GM23338 (cell line): ENCODE results near the gene NEK4. TPM values are rescaled to one million over a fixed set of nuclear protein-coding genes. Genes with fewer than 3 reads are reported as not detected.

Experiments used
- ATAC-seq: fragments of 200-7000 bp; cut with Tn5 transposase; 3 replicates; pipeline ENCODE4 v1.9.1; 2020
- DNase-seq: peaks from one replicate; pipeline ENCODE4 v3.0.0-alpha.2; 2015; ENCODE audit warnings: low spot score
- H2AFZ ChIP-seq: fragments of 200-600 bp; sonication (generic); 2 replicates; pipeline ENCODE4 v1.8.0; 2016; ENCODE audit warnings: antibody characterized with exemption, mild to moderate bottlenecking, moderate library complexity
- H3F3A ChIP-seq: fragments of 200-600 bp; sonication (generic); replicated peaks from 2 replicates; pipeline ENCODE4 v1.8.0; 2017; ENCODE audit warnings: antibody characterized with exemption, mixed run types, low read depth
- H3K27ac ChIP-seq: fragments of 200-600 bp; sonication (generic); 2 replicates; pipeline ENCODE4 v1.6.1; 2016; ENCODE audit warnings: low read depth
- H3K27me3 ChIP-seq: fragments of 200-600 bp; sonication (generic); 2 replicates; pipeline ENCODE4 v1.8.0; 2016; ENCODE audit warnings: mild to moderate bottlenecking, mixed run types, moderate library complexity; ENCODE audit not compliant: insufficient read depth
- H3K36me3 ChIP-seq: fragments of 200-600 bp; sonication (generic); 2 replicates; pipeline ENCODE4 v1.8.0; 2016; ENCODE audit warnings: mild to moderate bottlenecking; ENCODE audit not compliant: insufficient read depth
- H3K4me1 ChIP-seq: fragments of 200-600 bp; sonication (generic); 2 replicates; pipeline ENCODE4 v1.8.0; 2016; ENCODE audit warnings: mild to moderate bottlenecking, moderate library complexity; ENCODE audit not compliant: insufficient read depth
- H3K4me2 ChIP-seq: fragments of 200-600 bp; sonication (generic); 2 replicates; pipeline ENCODE4 v1.7.1; 2017; ENCODE audit warnings: mixed run types
- H3K4me3 ChIP-seq: fragments of 200-600 bp; sonication (generic); 2 replicates; pipeline ENCODE4 v1.6.1; 2016; ENCODE audit warnings: mixed run types
- H3K79me2 ChIP-seq: fragments of 200-600 bp; sonication (generic); replicated peaks from 2 replicates; pipeline ENCODE4 v1.8.0; 2017; ENCODE audit warnings: mild to moderate bottlenecking; ENCODE audit not compliant: insufficient read depth
- H3K9me2 ChIP-seq: fragments of 200-600 bp; sonication (generic); 2 replicates; pipeline ENCODE4 v1.8.0; 2017; ENCODE audit not compliant: insufficient read depth
- H4K20me1 ChIP-seq: fragments of 200-600 bp; sonication (generic); replicated peaks from 2 replicates; pipeline ENCODE4 v1.8.0; 2017; ENCODE audit warnings: mild to moderate bottlenecking; ENCODE audit not compliant: insufficient read depth
- H3K27ac Mint-ChIP-seq: 2 replicates; pipeline ENCODE4 v1.8.0; 2020; ENCODE audit warnings: inconsistent platforms, mild to moderate bottlenecking, moderate library complexity, mixed read lengths
- H3K27me3 Mint-ChIP-seq: 3 replicates; pipeline ENCODE4 v1.8.0; 2022; ENCODE audit warnings: low read depth, mild to moderate bottlenecking, moderate library complexity, mixed read lengths, inconsistent platforms; ENCODE audit not compliant: insufficient read depth, poor library complexity
- H3K36me3 Mint-ChIP-seq: 3 replicates; pipeline ENCODE4 v1.8.0; 2021; ENCODE audit warnings: low read depth, mild to moderate bottlenecking, inconsistent platforms, moderate library complexity, mixed read lengths
- H3K4me1 Mint-ChIP-seq: 3 replicates; pipeline ENCODE4 v1.8.0; 2020; ENCODE audit warnings: mild to moderate bottlenecking, inconsistent platforms, mixed read lengths
- H3K4me3 Mint-ChIP-seq: 3 replicates; pipeline ENCODE4 v1.8.0; 2021; ENCODE audit warnings: moderate library complexity, mild to moderate bottlenecking, inconsistent platforms, mixed read lengths
- H3K9me3 Mint-ChIP-seq: 3 replicates; pipeline ENCODE4 v1.8.0; 2020; ENCODE audit warnings: moderate library complexity, mild to moderate bottlenecking, inconsistent platforms, mixed read lengths
- CREB1 ChIP-seq: fragments of 250-450 bp; sonication (Bioruptor Pico); IDR thresholded peaks from 2 replicates; pipeline ENCODE4 v1.5.0; 2020; ENCODE audit warnings: low read depth, mild to moderate bottlenecking, moderate library complexity
- EZH2 ChIP-seq: fragments of 200-600 bp; sonication (generic); IDR thresholded peaks from one replicate; pipeline ENCODE4 v1.8.0; 2017; ENCODE audit warnings: antibody characterized with exemption, mild to moderate bottlenecking, low read depth; ENCODE audit not compliant: unreplicated experiment
- EZH2phosphoT487 ChIP-seq: fragments of 200-600 bp; sonication (generic); IDR thresholded peaks from one replicate; pipeline ENCODE4 v1.8.1; 2018; ENCODE audit warnings: antibody characterized with exemption; ENCODE audit not compliant: unreplicated experiment
- JUNB ChIP-seq: IDR thresholded peaks from one replicate; pipeline ENCODE4 v1.6.1; 2016; ENCODE audit warnings: antibody characterized with exemption; ENCODE audit not compliant: unreplicated experiment
- NANOG ChIP-seq: IDR thresholded peaks from 2 replicates; pipeline ENCODE4 v1.6.1; 2016; ENCODE audit warnings: antibody characterized with exemption, borderline replicate concordance
- POLR2AphosphoS5 ChIP-seq: IDR thresholded peaks from 2 replicates; pipeline ENCODE4 v1.6.1; 2016; ENCODE audit warnings: antibody characterized with exemption, low read depth
- REST ChIP-seq: IDR thresholded peaks from one replicate; pipeline ENCODE4 v1.6.1; 2018; ENCODE audit warnings: antibody characterized with exemption; ENCODE audit not compliant: unreplicated experiment
- STAT1 ChIP-seq: IDR thresholded peaks from one replicate; pipeline ENCODE4 v1.6.1; 2016; ENCODE audit warnings: antibody characterized with exemption; ENCODE audit not compliant: unreplicated experiment
- ZNF114 ChIP-seq: fragments of 250-450 bp; sonication (Bioruptor Pico); IDR thresholded peaks from 2 replicates; pipeline ENCODE4 v1.5.0; 2020; ENCODE audit warnings: mild to moderate bottlenecking, moderate library complexity
- polyA plus RNA-seq: library from polyadenylated mRNA; unstranded; fragments of >200 nt; fragmentation: Nextera tagmentation; extraction: Ambion mirVana; gene quantifications from 2 replicates; pipeline ENCODE4 v1.2.1, GENCODE V29; 2016
- total RNA-seq: library from RNA; depleted of rRNA; stranded (reverse); fragments of >200 nt; shearing (Covaris generic); gene quantifications from 2 replicates; pipeline ENCODE4 v1.2.3, GENCODE V29; 2014
- TF ChIP-seq, protein P1 (sequence below): fragments of 250-450 bp; sonication (Bioruptor Pico); IDR thresholded peaks from 2 replicates; pipeline ENCODE4 v1.5.0; 2020; ENCODE audit warnings: mild to moderate bottlenecking, moderate library complexity

The NEK4 gene
- total and polyA plus RNA-seq, 2 experiments from 2014 or later, result 8.6 to 42.7 TPM

DNA sequence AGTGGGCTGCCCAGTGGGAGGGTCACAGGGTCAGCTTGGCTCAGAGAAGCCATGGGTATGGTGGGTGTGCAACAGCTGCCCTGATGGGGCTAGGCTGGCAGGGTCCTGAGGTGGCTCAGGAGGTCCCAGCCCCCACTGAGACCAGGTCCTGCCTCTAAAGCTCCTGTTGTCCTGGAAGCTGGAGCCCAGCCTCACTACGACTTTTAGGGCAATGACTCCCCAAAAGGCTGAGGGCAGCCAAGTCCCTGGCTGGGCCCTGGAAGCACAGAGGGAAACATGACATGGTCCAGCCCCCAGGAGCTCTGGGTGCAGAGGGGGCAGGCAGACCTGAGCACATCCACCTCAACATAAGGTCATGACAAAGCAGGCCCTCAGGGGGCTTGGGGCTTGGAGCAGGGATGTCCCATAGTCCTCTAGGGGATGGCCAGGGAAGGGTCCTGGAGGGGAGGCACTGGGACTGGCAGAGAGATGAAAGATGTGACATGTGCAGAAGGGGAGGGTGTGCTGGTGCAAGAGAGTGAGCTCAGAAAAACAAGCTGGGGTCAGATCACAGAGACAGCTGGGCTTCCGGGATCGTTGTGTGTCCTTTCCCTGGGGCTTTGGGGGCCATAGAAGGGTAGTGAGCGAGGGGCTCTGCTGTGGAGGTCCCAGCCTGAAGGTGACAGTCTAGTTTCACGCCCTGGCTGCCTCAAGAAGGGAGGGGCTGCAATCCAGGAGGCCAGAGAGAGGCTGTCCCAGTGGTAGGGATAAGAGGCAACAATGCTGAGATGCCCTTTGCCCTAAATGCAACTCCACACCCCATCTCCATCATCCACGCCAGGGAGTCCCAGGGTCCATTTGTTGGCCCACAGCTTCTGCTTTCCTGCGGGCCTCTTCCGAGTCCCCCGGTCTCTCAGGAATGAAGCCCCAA is 23.2 kb upstream of the NEK4 start:
- Mint-ChIP-seq H3K9me3 (no peaks in the 10 kb centered on the region), H3K27ac (no peak overlapping the region), H3K27me3 (peaks cover 17% of the 10 kb centered on the region), H3K4me1 (no peaks in the 10 kb centered on the region; the same call in 2 of the 3 replicates), H3K36me3 (no peaks in the 10 kb centered on the region; the same call in 2 of the 3 replicates), H3K4me3 (no peak overlapping the region)
- no peaks in the 10 kb centered on the region for H3K4me1 ChIP-seq
- TF ChIP-seq, protein P1, sequence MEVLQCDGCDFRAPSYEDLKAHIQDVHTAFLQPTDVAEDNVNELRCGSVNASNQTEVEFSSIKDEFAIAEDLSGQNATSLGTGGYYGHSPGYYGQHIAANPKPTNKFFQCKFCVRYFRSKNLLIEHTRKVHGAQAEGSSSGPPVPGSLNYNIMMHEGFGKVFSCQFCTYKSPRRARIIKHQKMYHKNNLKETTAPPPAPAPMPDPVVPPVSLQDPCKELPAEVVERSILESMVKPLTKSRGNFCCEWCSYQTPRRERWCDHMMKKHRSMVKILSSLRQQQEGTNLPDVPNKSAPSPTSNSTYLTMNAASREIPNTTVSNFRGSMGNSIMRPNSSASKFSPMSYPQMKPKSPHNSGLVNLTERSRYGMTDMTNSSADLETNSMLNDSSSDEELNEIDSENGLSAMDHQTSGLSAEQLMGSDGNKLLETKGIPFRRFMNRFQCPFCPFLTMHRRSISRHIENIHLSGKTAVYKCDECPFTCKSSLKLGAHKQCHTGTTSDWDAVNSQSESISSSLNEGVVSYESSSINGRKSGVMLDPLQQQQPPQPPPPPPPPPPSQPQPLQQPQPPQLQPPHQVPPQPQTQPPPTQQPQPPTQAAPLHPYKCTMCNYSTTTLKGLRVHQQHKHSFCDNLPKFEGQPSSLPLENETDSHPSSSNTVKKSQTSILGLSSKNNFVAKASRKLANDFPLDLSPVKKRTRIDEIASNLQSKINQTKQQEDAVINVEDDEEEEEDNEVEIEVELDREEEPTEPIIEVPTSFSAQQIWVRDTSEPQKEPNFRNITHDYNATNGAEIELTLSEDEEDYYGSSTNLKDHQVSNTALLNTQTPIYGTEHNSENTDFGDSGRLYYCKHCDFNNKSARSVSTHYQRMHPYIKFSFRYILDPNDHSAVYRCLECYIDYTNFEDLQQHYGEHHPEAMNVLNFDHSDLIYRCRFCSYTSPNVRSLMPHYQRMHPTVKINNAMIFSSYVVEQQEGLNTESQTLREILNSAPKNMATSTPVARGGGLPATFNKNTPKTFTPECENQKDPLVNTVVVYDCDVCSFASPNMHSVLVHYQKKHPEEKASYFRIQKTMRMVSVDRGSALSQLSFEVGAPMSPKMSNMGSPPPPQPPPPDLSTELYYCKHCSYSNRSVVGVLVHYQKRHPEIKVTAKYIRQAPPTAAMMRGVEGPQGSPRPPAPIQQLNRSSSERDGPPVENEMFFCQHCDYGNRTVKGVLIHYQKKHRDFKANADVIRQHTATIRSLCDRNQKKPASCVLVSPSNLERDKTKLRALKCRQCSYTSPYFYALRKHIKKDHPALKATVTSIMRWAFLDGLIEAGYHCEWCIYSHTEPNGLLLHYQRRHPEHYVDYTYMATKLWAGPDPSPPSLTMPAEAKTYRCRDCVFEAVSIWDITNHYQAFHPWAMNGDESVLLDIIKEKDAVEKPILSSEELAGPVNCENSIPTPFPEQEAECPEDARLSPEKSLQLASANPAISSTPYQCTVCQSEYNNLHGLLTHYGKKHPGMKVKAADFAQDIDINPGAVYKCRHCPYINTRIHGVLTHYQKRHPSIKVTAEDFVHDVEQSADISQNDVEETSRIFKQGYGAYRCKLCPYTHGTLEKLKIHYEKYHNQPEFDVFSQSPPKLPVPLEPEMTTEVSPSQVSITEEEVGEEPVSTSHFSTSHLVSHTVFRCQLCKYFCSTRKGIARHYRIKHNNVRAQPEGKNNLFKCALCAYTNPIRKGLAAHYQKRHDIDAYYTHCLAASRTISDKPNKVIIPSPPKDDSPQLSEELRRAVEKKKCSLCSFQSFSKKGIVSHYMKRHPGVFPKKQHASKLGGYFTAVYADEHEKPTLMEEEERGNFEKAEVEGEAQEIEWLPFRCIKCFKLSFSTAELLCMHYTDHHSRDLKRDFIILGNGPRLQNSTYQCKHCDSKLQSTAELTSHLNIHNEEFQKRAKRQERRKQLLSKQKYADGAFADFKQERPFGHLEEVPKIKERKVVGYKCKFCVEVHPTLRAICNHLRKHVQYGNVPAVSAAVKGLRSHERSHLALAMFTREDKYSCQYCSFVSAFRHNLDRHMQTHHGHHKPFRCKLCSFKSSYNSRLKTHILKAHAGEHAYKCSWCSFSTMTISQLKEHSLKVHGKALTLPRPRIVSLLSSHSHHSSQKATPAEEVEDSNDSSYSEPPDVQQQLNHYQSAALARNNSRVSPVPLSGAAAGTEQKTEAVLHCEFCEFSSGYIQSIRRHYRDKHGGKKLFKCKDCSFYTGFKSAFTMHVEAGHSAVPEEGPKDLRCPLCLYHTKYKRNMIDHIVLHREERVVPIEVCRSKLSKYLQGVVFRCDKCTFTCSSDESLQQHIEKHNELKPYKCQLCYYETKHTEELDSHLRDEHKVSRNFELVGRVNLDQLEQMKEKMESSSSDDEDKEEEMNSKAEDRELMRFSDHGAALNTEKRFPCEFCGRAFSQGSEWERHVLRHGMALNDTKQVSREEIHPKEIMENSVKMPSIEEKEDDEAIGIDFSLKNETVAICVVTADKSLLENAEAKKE (CRISPR knock-in tag), result no peak
- TF ChIP-seq CREB1 (CRISPR knock-in tag) (no peak), EZH2 (no peak), EZH2phosphoT487 (no peak), ZNF114 (CRISPR knock-in tag) (no peak), STAT1 (no peak), NANOG (no peak), REST (no peak), POLR2AphosphoS5 (no peak), JUNB (no peak)
- no peak overlapping the region for H3K27ac ChIP-seq
- DNase-seq, result no peak
- H3K79me2 ChIP-seq, result no peaks in the 10 kb centered on the region
- H3K4me2 ChIP-seq, result no peak overlapping the region
- H3K4me3 ChIP-seq, result no peak overlapping the region
- H3K27me3 ChIP-seq, result no peaks in the 10 kb centered on the region
- no peaks in the 10 kb centered on the region for H3F3A ChIP-seq
- H3K36me3 ChIP-seq, result no peaks in the 10 kb centered on the region
- no peaks in the 10 kb centered on the region for H3K9me2 ChIP-seq
- no peak for ATAC-seq
- no peaks in the 10 kb centered on the region for H4K20me1 ChIP-seq
- H2AFZ ChIP-seq, result no peak overlapping the region; the same call in 1 of the 2 replicates
